Esophagus squamous epithelium (tissue), 5 donors: ENCODE measurements around the gene AAR2. TPM values are rescaled to one million over a fixed set of nuclear protein-coding genes. Genes with fewer than 3 reads are reported as not detected.

ENCODE experiments used
- DNase-seq: peaks from one replicate; lab custom pipeline; 2025; lab: John Stamatoyannopoulos, UW
- H3K27ac ChIP-seq, 4 donors: fragments of 200-600 bp; sonication (generic); one replicate each; pipeline ENCODE4 v1.5.1; 2016 to 2019; ENCODE audit warnings: mild to moderate bottlenecking in 1 of 4
- H3K27me3 ChIP-seq, 4 donors: fragments of 200-600 bp; sonication (generic); 1 replicate in 3 of 4; 2 replicates in 1 of 4; pipeline versions ENCODE4 v1.5.1 to v1.6.0; 2017 to 2021; ENCODE audit warnings: antibody characterized with exemption in 1 of 4
- H3K36me3 ChIP-seq, 3 donors: fragments of 200-600 bp; sonication (generic); one replicate each; pipeline ENCODE4 v1.5.1; 2016 to 2019
- H3K4me1 ChIP-seq, 3 donors: fragments of 200-600 bp; sonication (generic); one replicate each; pipeline ENCODE4 v1.5.1; 2017 to 2019
- H3K4me3 ChIP-seq, 4 donors: fragments of 200-600 bp; sonication (generic); 1 replicate in 3 of 4; 2 replicates in 1 of 4; pipeline ENCODE4 v1.5.1; 2016 to 2019; ENCODE audit warnings: mild to moderate bottlenecking in 2 of 4, moderate library complexity in 1 of 4
- H3K9me3 ChIP-seq, 3 donors: fragments of 200-600 bp; sonication (generic); one replicate each; pipeline ENCODE4 v1.5.1; 2016 to 2019
- CTCF ChIP-seq, 6 experiments: fragments of 450-650 bp in 4 of 6; fragments of 200-600 bp in 2 of 6; sonication (generic) in 2 of 6; IDR thresholded peaks; one replicate each; pipeline ENCODE4 v1.5.1; 2016 to 2019; ENCODE audit warnings: antibody characterized with exemption in 6 of 6, mild to moderate bottlenecking in 4 of 6, moderate library complexity in 4 of 6
- POLR2A ChIP-seq, 4 donors: fragments of 450-650 bp; IDR thresholded peaks; one replicate each; pipeline ENCODE4 v1.6.1; 2017; ENCODE audit warnings: antibody characterized with exemption in 4 of 4, mild to moderate bottlenecking in 4 of 4, moderate library complexity in 3 of 4
- WGBS, 2 donors: methylation state at CpG; one replicate each; pipeline ENCODE4 v1.1.5; 2018; 5-methylcytosine and 5-hydroxymethylcytosine counted together
- intact Hi-C: fragments of 100-400 bp; cut with DNase I; formaldehyde crosslinking; loops from one replicate; pipeline ENCODE4 v1.15.0; 2022
- total RNA-seq, 4 donors: library from RNA; depleted of rRNA; stranded (reverse); fragments of >200 nt; gene quantifications; one replicate each; pipeline ENCODE4 v1.1.0, GENCODE V29; 2016
- donor health status: DM: yes; HTN: yes; CAD: no.

Gene AAR2
- total RNA-seq, 4 donors from 2014 or later: 13.8 to 27.5 (median 16.5) TPM

GRCh38 chr20:36238760-36239159, 2.5 kb downstream of the AAR2 start:
- no peak overlapping the region for H3K4me3 ChIP-seq
- WGBS, 2 donors: 25 to 33% methylated on average over 3 of the region's 3 CpGs
- no peak for TF ChIP-seq POLR2A (IDR thresholded peaks at IDR 0.05)
- no peak for TF ChIP-seq CTCF (IDR thresholded peaks at IDR 0.05)
- intact Hi-C loops: no loop called here
- H3K27me3 ChIP-seq: no peaks in the 10 kb centered on the region
- H3K36me3 ChIP-seq: peaks cover 13 to 44% (median 14%) of the 10 kb centered on the region in 3 donors
- no peak for DNase-seq
- H3K4me1 ChIP-seq: peaks cover 13 to 40% (median 21%) of the 10 kb centered on the region in 3 donors
- H3K27ac ChIP-seq: no peak overlapping the region
- H3K9me3 ChIP-seq: no peaks in the 10 kb centered on the region

GRCh38 chr20:36240076-36240475, 3.8 kb downstream of the AAR2 start:
- H3K27ac ChIP-seq: no peak overlapping the region
- 93% methylated on average over 9 of the region's 12 CpGs; no CpG with 5 or more reads in 1 of the 2 donors for WGBS, 2 donors
- no peaks in the 10 kb centered on the region for H3K27me3 ChIP-seq
- DNase-seq: no peak
- H3K4me1 ChIP-seq: peaks cover 13 to 40% (median 21%) of the 10 kb centered on the region in 3 donors
- no peak for TF ChIP-seq POLR2A (IDR thresholded peaks at IDR 0.05)
- no peak for TF ChIP-seq CTCF (IDR thresholded peaks at IDR 0.05)
- intact Hi-C loops: no loop called here
- no peaks in the 10 kb centered on the region for H3K9me3 ChIP-seq
- H3K4me3 ChIP-seq: no peak overlapping the region
- peaks cover 20 to 57% (median 24%) of the 10 kb centered on the region in 3 donors for H3K36me3 ChIP-seq

GRCh38 chr20:36241678-36242077, 5.4 kb downstream of the AAR2 start:
- no peak overlapping the region for H3K4me3 ChIP-seq
- peaks cover 20 to 73% (median 39%) of the 10 kb centered on the region in 3 donors for H3K36me3 ChIP-seq
- no peak for TF ChIP-seq POLR2A (IDR thresholded peaks at IDR 0.05)
- TF ChIP-seq CTCF (IDR thresholded peaks at IDR 0.05): no peak
- intact Hi-C loops: no loop called here
- 77 to 88% methylated on average over 4 of the region's 4 CpGs for WGBS, 2 donors
- peaks cover 13 to 34% (median 13%) of the 10 kb centered on the region in 3 donors for H3K4me1 ChIP-seq
- no peak overlapping the region for H3K27ac ChIP-seq
- H3K9me3 ChIP-seq: no peaks in the 10 kb centered on the region
- H3K27me3 ChIP-seq: no peaks in the 10 kb centered on the region
- DNase-seq: no peak

GRCh38 chr20:36243726-36244125, 7.4 kb downstream of the AAR2 start:
- Histone ChIP-seq H3K4me1 (peaks cover 2 to 18% (median 8%) of the 10 kb centered on the region in 3 donors), H3K9me3 (no peaks in the 10 kb centered on the region), H3K4me3 (no peak overlapping the region), H3K27me3 (no peaks in the 10 kb centered on the region), H3K36me3 (peaks cover 20 to 93% (median 55%) of the 10 kb centered on the region in 3 donors), H3K27ac (no peak overlapping the region)
- intact Hi-C loops: no loop called here
- no peak for DNase-seq
- TF ChIP-seq POLR2A (IDR thresholded peaks at IDR 0.05): no peak
- TF ChIP-seq CTCF (IDR thresholded peaks at IDR 0.05): no peak
- 91 to 100% methylated on average over 1 of the region's 1 CpG for WGBS, 2 donors

- TF ChIP-seq POLR2A (IDR thresholded peaks at IDR 0.05): no peak
- TF ChIP-seq CTCF (IDR thresholded peaks at IDR 0.05): no peak
- no peaks in the 10 kb centered on the region for H3K27me3 ChIP-seq
Observed at GRCh38 chr20:36246401-36246800, 10.1 kb downstream of the AAR2 start.

More at GRCh38 chr20:36246401-36246800, 10.1 kb downstream of the AAR2 start:
- Histone ChIP-seq H3K4me1 (peaks cover 0 to 22% (median 0%) of the 10 kb centered on the region in 3 donors), H3K36me3 (peaks cover 9 to 99% (median 47%) of the 10 kb centered on the region in 3 donors), H3K9me3 (no peaks in the 10 kb centered on the region), H3K27ac (no peak overlapping the region), H3K4me3 (no peak overlapping the region)
- WGBS, 2 donors: 60 to 93% methylated on average over 2 to 3 of the region's 4 CpGs
- intact Hi-C loops: no loop called here
- DNase-seq: no peak
